ENCODE measurements around the gene LGALS14. TPM values are rescaled to one million over a fixed set of nuclear protein-coding genes. Genes with fewer than 3 reads are reported as not detected.
"Not testable (repeated sequence)": the region's sequence is repeated elsewhere in the genome, so short reads cannot be mapped to it uniquely, and the experiment has no call there.

Gene LGALS14
- total RNA-seq, 4 donors from 2014 or later, result not detected

GRCh38 chr19:39705578-39706188, 1.4 kb downstream of the LGALS14 start:
- H3K27me3 ChIP-seq, result no peaks in the 10 kb centered on the region
- no peak for TF ChIP-seq POLR2A (IDR thresholded peaks at IDR 0.05)
- TF ChIP-seq CTCF (IDR thresholded peaks at IDR 0.05), result no peak
- no peaks in the 10 kb centered on the region for H3K9me3 ChIP-seq
- H3K27ac ChIP-seq, result no peak overlapping the region
- no peaks in the 10 kb centered on the region for H3K36me3 ChIP-seq
- DNase-seq, result no peak
- H3K4me1 ChIP-seq, result no peaks in the 10 kb centered on the region
- H3K4me3 ChIP-seq, result no peak overlapping the region

GRCh38 chr19:39708594-39708993, 4.3 kb downstream of the LGALS14 start:
- Histone ChIP-seq H3K4me1 (no peaks in the 10 kb centered on the region), H3K27me3 (no peaks in the 10 kb centered on the region), H3K9me3 (no peaks in the 10 kb centered on the region), H3K27ac (no peak overlapping the region), H3K4me3 (no peak overlapping the region), H3K36me3 (no peaks in the 10 kb centered on the region)
- DNase-seq, result no peak
- TF ChIP-seq CTCF (IDR thresholded peaks at IDR 0.05) (no peak), POLR2A (IDR thresholded peaks at IDR 0.05) (no peak)

GRCh38 chr19:39709026-39709872, 5.0 kb downstream of the LGALS14 start:
- Histone ChIP-seq H3K27me3 (no peaks in the 10 kb centered on the region), H3K36me3 (no peaks in the 10 kb centered on the region), H3K9me3 (peaks cover 0 to 3% (median 0%) of the 10 kb centered on the region in 4 donors), H3K27ac (no peak overlapping the region), H3K4me1 (no peaks in the 10 kb centered on the region), H3K4me3 (no peak overlapping the region)
- no peak for DNase-seq
- TF ChIP-seq CTCF (IDR thresholded peaks at IDR 0.05) (no peak), POLR2A (IDR thresholded peaks at IDR 0.05) (no peak)

- peaks cover 0 to 3% (median 0%) of the 10 kb centered on the region in 4 donors for H3K9me3 ChIP-seq
- TF ChIP-seq POLR2A (IDR thresholded peaks at IDR 0.05) (no peak), CTCF (IDR thresholded peaks at IDR 0.05) (no peak)
- DNase-seq, result no peak
These were observed 6.1 kb downstream of the LGALS14 start for GRCh38 chr19:39710333-39710890.

GRCh38 chr19:39720144-39720543, 15.9 kb downstream of the LGALS14 start:
- not testable (repeated sequence) for H3K9me3 ChIP-seq, H3K36me3 ChIP-seq, DNase-seq, H3K4me3 ChIP-seq, H3K27ac ChIP-seq, H3K27me3 ChIP-seq, H3K4me1 ChIP-seq

More at GRCh38 chr19:39710333-39710890, 6.1 kb downstream of the LGALS14 start:
- Histone ChIP-seq H3K27me3 (no peaks in the 10 kb centered on the region), H3K27ac (no peak overlapping the region), H3K4me3 (no peak overlapping the region), H3K36me3 (no peaks in the 10 kb centered on the region), H3K4me1 (no peaks in the 10 kb centered on the region)

GRCh38 chr19:39725995-39726394, 21.7 kb downstream of the LGALS14 start:
- H3K4me3 ChIP-seq, result no peak overlapping the region
- no peak for DNase-seq
- no peaks in the 10 kb centered on the region for H3K9me3 ChIP-seq
- no peaks in the 10 kb centered on the region for H3K4me1 ChIP-seq
- H3K36me3 ChIP-seq, result no peaks in the 10 kb centered on the region
- H3K27ac ChIP-seq, result no peak overlapping the region
- no peak for TF ChIP-seq CTCF (IDR thresholded peaks at IDR 0.05)
- TF ChIP-seq POLR2A (IDR thresholded peaks at IDR 0.05), result no peak
- H3K27me3 ChIP-seq, result no peaks in the 10 kb centered on the region

Data from Peyer's patch (tissue), 4 donors.